Hepatocyte (in vitro differentiated cells): ENCODE data around the gene COPS7A. TPM values are rescaled to one million over a fixed set of nuclear protein-coding genes. Genes with fewer than 3 reads are reported as not detected.
A peak's percentile ranks its signal among the peaks of the same experiment; 100 is the strongest.

ENCODE experiments used
- DNase-seq: peaks from one replicate; pipeline ENCODE4 v3.0.0-alpha.2; 2016; ENCODE audit warnings: low spot score
- H2AFZ ChIP-seq: fragments of 200-600 bp; sonication (generic); 2 replicates; pipeline ENCODE4 v1.6.0; 2016; ENCODE audit warnings: antibody characterized with exemption, mild to moderate bottlenecking
- H3K27ac ChIP-seq: fragments of 200-600 bp; sonication (generic); 2 replicates; pipeline ENCODE4 v1.5.1; 2016; ENCODE audit warnings: mild to moderate bottlenecking
- H3K27me3 ChIP-seq: fragments of 200-600 bp; sonication (generic); 2 replicates; pipeline ENCODE4 v1.6.1; 2016
- H3K36me3 ChIP-seq: fragments of 200-600 bp; sonication (generic); replicated peaks from 2 replicates; pipeline ENCODE4 v1.5.1; 2016; ENCODE audit warnings: low read depth; ENCODE audit not compliant: insufficient read depth
- H3K4me1 ChIP-seq: fragments of 200-600 bp; sonication (generic); 2 replicates; pipeline ENCODE4 v1.5.1; 2016; ENCODE audit warnings: mild to moderate bottlenecking, moderate library complexity; ENCODE audit not compliant: insufficient read depth
- H3K4me2 ChIP-seq: fragments of 200-600 bp; sonication (generic); 2 replicates; pipeline ENCODE4 v1.6.0; 2016
- H3K4me3 ChIP-seq: fragments of 200-600 bp; sonication (generic); 2 replicates; pipeline ENCODE4 v1.5.1; 2016; ENCODE audit warnings: mild to moderate bottlenecking
- H3K79me2 ChIP-seq: fragments of 200-600 bp; sonication (generic); 2 replicates; pipeline ENCODE4 v1.6.0; 2017; ENCODE audit warnings: mild to moderate bottlenecking
- H3K9me2 ChIP-seq: fragments of 200-600 bp; sonication (generic); replicated peaks from 2 replicates; pipeline ENCODE4 v1.6.0; 2017; ENCODE audit warnings: mild to moderate bottlenecking; ENCODE audit not compliant: insufficient read depth
- H3K9me3 ChIP-seq: fragments of 200-600 bp; sonication (generic); 2 replicates; pipeline ENCODE4 v1.5.1; 2016; ENCODE audit warnings: low read depth, mild to moderate bottlenecking
- H4K20me1 ChIP-seq: fragments of 200-600 bp; sonication (generic); 2 replicates; pipeline ENCODE4 v1.6.0; 2016; ENCODE audit warnings: mild to moderate bottlenecking; ENCODE audit not compliant: insufficient read depth, poor library complexity, severe bottlenecking
- EZH2 ChIP-seq: fragments of 200-600 bp; sonication (generic); IDR thresholded peaks from 2 replicates; pipeline ENCODE4 v1.6.1; 2016; ENCODE audit warnings: antibody characterized with exemption, mild to moderate bottlenecking, borderline replicate concordance
- EZH2phosphoT487 ChIP-seq: fragments of 200-600 bp; sonication (generic); IDR thresholded peaks from one replicate; pipeline ENCODE4 v1.6.1; 2018; ENCODE audit warnings: antibody characterized with exemption, mild to moderate bottlenecking, low read depth, moderate library complexity; ENCODE audit not compliant: unreplicated experiment, severe bottlenecking
- WGBS: methylation state at CpG from one replicate; pipeline ENCODE4 v1.1.6; 2016; ENCODE audit warnings: low lambda C conversion rate; ENCODE audit errors: missing lambda C conversion rate; 5-methylcytosine and 5-hydroxymethylcytosine counted together
- polyA plus RNA-seq: library from polyadenylated mRNA; unstranded; fragments of >200 nt; fragmentation: Nextera tagmentation; extraction: Ambion mirVana; gene quantifications from 2 replicates; pipeline ENCODE4 v1.2.1, GENCODE V29; 2016
- total RNA-seq: library from RNA; depleted of rRNA; stranded (reverse); fragments of >200 nt; gene quantifications from 2 replicates; pipeline ENCODE4 v1.2.3, GENCODE V29; 2014
- TF ChIP-seq, protein P1 (sequence below): fragments of 200-600 bp; sonication (generic); IDR thresholded peaks from 2 replicates; pipeline ENCODE4 v1.5.1; 2016; ENCODE audit warnings: antibody characterized with exemption, mild to moderate bottlenecking; ENCODE audit not compliant: poor library complexity

COPS7A gene
- total and polyA plus RNA-seq, 2 experiments from 2014 or later, result 46.9 to 73.6 TPM

GRCh38 chr12:6775185-6776174 is 51.6 kb downstream of the COPS7A start:
- no peaks in the 10 kb centered on the region for H3K9me3 ChIP-seq
- peaks cover 39% of the 10 kb centered on the region for H3K4me1 ChIP-seq
- H3K27me3 ChIP-seq, result no peaks in the 10 kb centered on the region
- no peak for DNase-seq
- TF ChIP-seq, protein P1, sequence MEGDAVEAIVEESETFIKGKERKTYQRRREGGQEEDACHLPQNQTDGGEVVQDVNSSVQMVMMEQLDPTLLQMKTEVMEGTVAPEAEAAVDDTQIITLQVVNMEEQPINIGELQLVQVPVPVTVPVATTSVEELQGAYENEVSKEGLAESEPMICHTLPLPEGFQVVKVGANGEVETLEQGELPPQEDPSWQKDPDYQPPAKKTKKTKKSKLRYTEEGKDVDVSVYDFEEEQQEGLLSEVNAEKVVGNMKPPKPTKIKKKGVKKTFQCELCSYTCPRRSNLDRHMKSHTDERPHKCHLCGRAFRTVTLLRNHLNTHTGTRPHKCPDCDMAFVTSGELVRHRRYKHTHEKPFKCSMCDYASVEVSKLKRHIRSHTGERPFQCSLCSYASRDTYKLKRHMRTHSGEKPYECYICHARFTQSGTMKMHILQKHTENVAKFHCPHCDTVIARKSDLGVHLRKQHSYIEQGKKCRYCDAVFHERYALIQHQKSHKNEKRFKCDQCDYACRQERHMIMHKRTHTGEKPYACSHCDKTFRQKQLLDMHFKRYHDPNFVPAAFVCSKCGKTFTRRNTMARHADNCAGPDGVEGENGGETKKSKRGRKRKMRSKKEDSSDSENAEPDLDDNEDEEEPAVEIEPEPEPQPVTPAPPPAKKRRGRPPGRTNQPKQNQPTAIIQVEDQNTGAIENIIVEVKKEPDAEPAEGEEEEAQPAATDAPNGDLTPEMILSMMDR, result no peak
- TF ChIP-seq EZH2, result no peak
- no peak for TF ChIP-seq EZH2phosphoT487
- no peaks in the 10 kb centered on the region for H3K9me2 ChIP-seq
- H3K79me2 ChIP-seq, result no peaks in the 10 kb centered on the region
- no peaks in the 10 kb centered on the region for H4K20me1 ChIP-seq
- no peaks in the 10 kb centered on the region for H3K36me3 ChIP-seq
- no peak overlapping the region for H3K4me3 ChIP-seq
- no peak overlapping the region for H2AFZ ChIP-seq
- peak overlapping the region; percentile 60 for H3K27ac ChIP-seq
- H3K4me2 ChIP-seq, result peak overlapping the region; percentile 45
- WGBS, result 67% methylated on average over 16 of the region's 16 CpGs

DNA sequence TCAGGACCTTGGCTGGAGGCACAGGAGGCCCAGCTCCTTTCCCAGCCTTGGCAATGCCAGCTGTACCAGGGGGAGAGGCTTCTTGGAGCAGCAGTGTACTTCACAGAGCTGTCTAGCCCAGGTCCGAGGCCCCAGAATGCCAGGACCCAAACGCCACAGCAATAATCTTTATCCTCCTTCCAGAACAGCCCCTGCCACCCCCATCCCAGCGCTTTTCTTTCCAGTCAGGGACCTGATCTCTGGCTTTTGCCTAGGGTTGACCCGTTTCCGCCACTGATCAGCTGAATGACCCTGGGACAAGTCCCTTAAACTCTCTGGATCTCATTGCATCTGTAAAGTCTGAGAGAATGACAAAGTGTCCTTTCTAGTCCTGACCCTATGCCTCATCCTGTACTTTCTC is 53.5 kb downstream of the COPS7A start:
- WGBS, result 92% methylated on average over 5 of the region's 5 CpGs
- H3K4me2 ChIP-seq, result peak overlapping the region; percentile 89
- TF ChIP-seq, protein P1, result no peak
- no peak for TF ChIP-seq EZH2phosphoT487
- no peak for TF ChIP-seq EZH2

GRCh38 chr12:6778217-6778573 is 54.3 kb downstream of the COPS7A start:
- Histone ChIP-seq H4K20me1 (no peaks in the 10 kb centered on the region), H3K79me2 (no peaks in the 10 kb centered on the region), H3K27me3 (no peaks in the 10 kb centered on the region), H3K4me1 (peaks cover 39% of the 10 kb centered on the region), H3K4me3 (no peak overlapping the region), H3K27ac (peak overlapping the region; percentile 47), H3K4me2 (peak overlapping the region; percentile 89), H2AFZ (peak overlapping the region; percentile 40), H3K9me3 (no peaks in the 10 kb centered on the region), H3K9me2 (no peaks in the 10 kb centered on the region), H3K36me3 (no peaks in the 10 kb centered on the region)
- DNase-seq, result peak; percentile 59
- TF ChIP-seq EZH2phosphoT487, result no peak
- TF ChIP-seq EZH2, result no peak
- TF ChIP-seq, protein P1, result no peak
- 29% methylated on average over 14 of the region's 14 CpGs for WGBS

More for the DNA sequence above, 53.5 kb downstream of the COPS7A start:
- H2AFZ ChIP-seq, result no peak overlapping the region
- DNase-seq, result peak; percentile 2
- no peaks in the 10 kb centered on the region for H3K36me3 ChIP-seq
- H3K79me2 ChIP-seq, result no peaks in the 10 kb centered on the region
- no peaks in the 10 kb centered on the region for H4K20me1 ChIP-seq
- no peak overlapping the region for H3K4me3 ChIP-seq
- H3K9me2 ChIP-seq, result no peaks in the 10 kb centered on the region
- no peaks in the 10 kb centered on the region for H3K27me3 ChIP-seq
- H3K27ac ChIP-seq, result no peak overlapping the region
- peaks cover 39% of the 10 kb centered on the region for H3K4me1 ChIP-seq
- H3K9me3 ChIP-seq, result no peaks in the 10 kb centered on the region
